Sigmoid colon (tissue), 7 donors: ENCODE results near the gene OR1N2. TPM values are rescaled to one million over a fixed set of nuclear protein-coding genes. Genes with fewer than 3 reads are reported as not detected.

Experiments
- DNase-seq: peaks from one replicate; pipeline ENCODE4 v3.0.0-alpha.2; 2019
- H3K27ac ChIP-seq, 4 donors: fragments of 200-600 bp; sonication (generic); one replicate each; pipeline ENCODE4 v1.5.1; 2016 to 2019; ENCODE audit warnings: mild to moderate bottlenecking in 1 of 4
- H3K27me3 ChIP-seq, 3 donors: fragments of 200-600 bp; sonication (generic); one replicate each; pipeline ENCODE4 v1.5.1; 2019; ENCODE audit warnings: mild to moderate bottlenecking in 1 of 3
- H3K36me3 ChIP-seq, 4 donors: fragments of 200-600 bp; sonication (generic); one replicate each; pipeline ENCODE4 v1.5.1; 2016 to 2019
- H3K4me1 ChIP-seq, 4 donors: fragments of 200-600 bp; sonication (generic); one replicate each; pipeline ENCODE4 v1.5.1; 2017 to 2019
- H3K4me3 ChIP-seq, 4 donors: fragments of 200-600 bp; sonication (generic); one replicate each; pipeline ENCODE4 v1.5.1; 2017 to 2019; ENCODE audit warnings: mild to moderate bottlenecking in 2 of 4, moderate library complexity in 1 of 4
- H3K9me3 ChIP-seq, 4 donors: fragments of 200-600 bp in 3 of 4; sonication (generic) in 3 of 4; one replicate each; pipeline versions ENCODE4 v1.5.1 to v1.6.1; 2013 to 2019
- CTCF ChIP-seq, 4 experiments: fragments of 450-650 bp in 3 of 4; fragments of 200-600 bp in 1 of 4; IDR thresholded peaks; one replicate each; pipeline ENCODE4 v1.5.1; 2016 to 2019; ENCODE audit warnings: antibody characterized with exemption in 4 of 4, mild to moderate bottlenecking in 3 of 4, moderate library complexity in 2 of 4
- EP300 ChIP-seq, 4 donors: sonication (generic); formaldehyde crosslinking; IDR thresholded peaks; one replicate each; pipeline ENCODE4 v1.6.1; 2017; ENCODE audit warnings: antibody characterized with exemption in 4 of 4
- POLR2A ChIP-seq, 2 donors: fragments of 450-650 bp; IDR thresholded peaks; one replicate each; pipeline ENCODE4 v1.6.1; 2016; ENCODE audit warnings: antibody characterized with exemption in 2 of 2, mild to moderate bottlenecking in 2 of 2, moderate library complexity in 2 of 2
- POLR2AphosphoS5 ChIP-seq, 4 donors: sonication (generic); formaldehyde crosslinking; IDR thresholded peaks; one replicate each; pipeline ENCODE4 v1.6.1; 2017; ENCODE audit warnings: antibody characterized with exemption in 4 of 4
- WGBS, 2 donors: extraction: QIAGEN DNeasy Blood & Tissue Kit; methylation state at CpG; one replicate each; pipeline ENCODE4 v1.1.7; 2013; 5-methylcytosine and 5-hydroxymethylcytosine counted together
- intact Hi-C: fragments of 100-400 bp; cut with DNase I; formaldehyde crosslinking; loops from one replicate; pipeline ENCODE4 v1.15.1; 2023
- polyA plus RNA-seq, 3 donors: library from polyadenylated mRNA; stranded (reverse); fragments of 200-250 nt; gene quantifications; one replicate each; pipeline ENCODE4 v1.2.3, GENCODE V29; 2013
- total RNA-seq, 4 donors: library from RNA; depleted of rRNA; stranded (reverse); fragments of >200 nt; gene quantifications; one replicate each; pipeline ENCODE4 v1.1.0, GENCODE V29; 2016
- donor health status: healthy with polysubstance abuse.
- donor health status: Bipolar disorder and iron deficiency.
- donor health status: healthy.

Gene OR1N2, protein sequence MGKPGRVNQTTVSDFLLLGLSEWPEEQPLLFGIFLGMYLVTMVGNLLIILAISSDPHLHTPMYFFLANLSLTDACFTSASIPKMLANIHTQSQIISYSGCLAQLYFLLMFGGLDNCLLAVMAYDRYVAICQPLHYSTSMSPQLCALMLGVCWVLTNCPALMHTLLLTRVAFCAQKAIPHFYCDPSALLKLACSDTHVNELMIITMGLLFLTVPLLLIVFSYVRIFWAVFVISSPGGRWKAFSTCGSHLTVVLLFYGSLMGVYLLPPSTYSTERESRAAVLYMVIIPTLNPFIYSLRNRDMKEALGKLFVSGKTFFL
- total RNA-seq: not detected
- polyA plus RNA-seq: not detected

- 75 to 81% methylated on average over 2 of the region's 2 CpGs for WGBS, 2 donors
- no peak within 1 kb of the TSS for H3K27ac ChIP-seq
- H3K36me3 ChIP-seq: no peaks in the 10 kb centered on the region
- H3K9me3 ChIP-seq: no peaks in the 10 kb centered on the region
- DNase-seq: no peak
- intact Hi-C loops: no loop called here
- no peaks in the 10 kb centered on the region for H3K4me1 ChIP-seq
- no peaks in the 10 kb centered on the region for H3K27me3 ChIP-seq
- no peak for TF ChIP-seq POLR2AphosphoS5 (IDR thresholded peaks at IDR 0.05)
- no peak for TF ChIP-seq EP300 (IDR thresholded peaks at IDR 0.05)
- no peak for TF ChIP-seq CTCF (IDR thresholded peaks at IDR 0.05)
- no peak for TF ChIP-seq POLR2A (IDR thresholded peaks at IDR 0.05)
- no peak within 1 kb of the TSS for H3K4me3 ChIP-seq
Measured at GRCh38 chr9:122552812-122553211, at the start of gene OR1N2. TSS of gene OR1N2 (plus strand) at chr9:122553112. CDS start at chr9:122553212, 100 bp downstream.

GRCh38 chr9:122506964-122507363 is 45.9 kb upstream of the OR1N2 start:
- Histone ChIP-seq H3K4me1 (no peaks in the 10 kb centered on the region), H3K27ac (no peak overlapping the region), H3K4me3 (no peak overlapping the region), H3K27me3 (no peaks in the 10 kb centered on the region), H3K36me3 (no peaks in the 10 kb centered on the region), H3K9me3 (no peaks in the 10 kb centered on the region)
- DNase-seq: no peak
- intact Hi-C loops: no loop called here
- WGBS, 2 donors: 10 to 48% methylated on average over 2 of the region's 2 CpGs
- TF ChIP-seq CTCF (IDR thresholded peaks at IDR 0.05): no peak
- TF ChIP-seq POLR2AphosphoS5 (IDR thresholded peaks at IDR 0.05): no peak
- TF ChIP-seq POLR2A (IDR thresholded peaks at IDR 0.05): no peak
- TF ChIP-seq EP300 (IDR thresholded peaks at IDR 0.05): no peak

DNA sequence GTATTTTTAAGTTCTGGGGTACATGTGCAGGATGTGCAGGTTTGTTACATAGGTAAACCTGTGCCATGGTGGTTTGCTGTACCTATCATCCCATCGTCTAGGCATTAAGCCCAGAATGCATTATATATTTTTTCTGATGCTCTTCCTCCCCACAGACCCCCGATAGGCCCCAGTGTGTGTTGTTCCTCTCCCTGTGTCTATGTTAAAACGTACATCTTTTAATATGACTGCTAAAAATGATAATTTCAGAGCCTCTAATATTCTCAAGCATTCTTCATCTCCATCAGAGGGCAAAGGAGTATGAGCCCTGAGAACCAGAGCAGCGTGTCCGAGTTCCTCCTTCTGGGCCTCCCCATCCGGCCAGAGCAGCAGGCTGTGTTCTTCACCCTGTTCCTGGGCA is 42.4 kb upstream of the OR1N2 start, which contains the start of gene OR1J2:
Gene OR1J2 (plus strand): TSS at position 301 of the 400 bp plus-strand sequence. CDS start 0 bp downstream, at position 301.
- H3K4me3 ChIP-seq: no peak within 1 kb of the TSS
- DNase-seq: no peak
- H3K27ac ChIP-seq: no peak within 1 kb of the TSS
- H3K36me3 ChIP-seq: no peaks in the 10 kb centered on the region
- WGBS, 2 donors: 81 to 82% methylated on average over 6 of the region's 6 CpGs
- H3K27me3 ChIP-seq: no peaks in the 10 kb centered on the region
- TF ChIP-seq EP300 (IDR thresholded peaks at IDR 0.05): no peak
- no peaks in the 10 kb centered on the region for H3K9me3 ChIP-seq
- no peaks in the 10 kb centered on the region for H3K4me1 ChIP-seq
- intact Hi-C loops: no loop called here

DNA sequence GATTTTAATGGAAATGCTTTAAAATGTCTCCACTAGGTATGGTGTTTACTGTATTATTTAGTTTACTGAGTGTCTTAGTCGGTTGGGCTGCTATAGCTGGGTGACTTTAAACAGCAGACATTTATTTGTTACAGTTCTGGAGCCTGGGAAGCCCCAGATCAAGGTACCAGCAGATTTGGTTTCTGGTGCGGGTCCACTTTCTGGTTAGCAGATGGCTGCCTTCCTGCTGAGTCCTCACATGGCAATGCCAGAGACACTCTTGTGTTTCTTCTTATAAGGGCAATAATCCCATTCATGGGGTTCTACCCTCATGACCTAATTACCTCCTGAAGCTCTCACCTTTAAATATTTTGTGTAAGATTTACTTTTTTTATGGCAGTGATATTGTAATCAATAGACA is 34.7 kb upstream of the OR1N2 start:
- no peak overlapping the region for H3K27ac ChIP-seq
- no peaks in the 10 kb centered on the region for H3K36me3 ChIP-seq
- DNase-seq: no peak
- WGBS, 2 donors: 56 to 68% methylated on average over 2 of the region's 2 CpGs
- H3K9me3 ChIP-seq: no peaks in the 10 kb centered on the region
- no peaks in the 10 kb centered on the region for H3K4me1 ChIP-seq
- no peaks in the 10 kb centered on the region for H3K27me3 ChIP-seq
- H3K4me3 ChIP-seq: no peak overlapping the region
- TF ChIP-seq POLR2A (IDR thresholded peaks at IDR 0.05): no peak
- no peak for TF ChIP-seq EP300 (IDR thresholded peaks at IDR 0.05)
- no peak for TF ChIP-seq POLR2AphosphoS5 (IDR thresholded peaks at IDR 0.05)
- intact Hi-C loops: no loop called here

- Histone ChIP-seq H3K27ac (no peak within 1 kb of the TSS), H3K4me3 (no peak within 1 kb of the TSS), H3K27me3 (no peaks in the 10 kb centered on the region), H3K9me3 (no peaks in the 10 kb centered on the region), H3K4me1 (no peaks in the 10 kb centered on the region), H3K36me3 (no peaks in the 10 kb centered on the region)
- intact Hi-C loops: no loop called here
- TF ChIP-seq EP300 (IDR thresholded peaks at IDR 0.05): no peak
- no peak for DNase-seq
- WGBS, 2 donors: 78 to 79% methylated on average over 4 of the region's 4 CpGs
Measured at GRCh38 chr9:122518841-122519240, 34.1 kb upstream of the OR1N2 start, which contains the start of gene OR1J4. TSS of gene OR1J4 (plus strand) at chr9:122519141. CDS start at chr9:122519141, 0 bp downstream.

DNA sequence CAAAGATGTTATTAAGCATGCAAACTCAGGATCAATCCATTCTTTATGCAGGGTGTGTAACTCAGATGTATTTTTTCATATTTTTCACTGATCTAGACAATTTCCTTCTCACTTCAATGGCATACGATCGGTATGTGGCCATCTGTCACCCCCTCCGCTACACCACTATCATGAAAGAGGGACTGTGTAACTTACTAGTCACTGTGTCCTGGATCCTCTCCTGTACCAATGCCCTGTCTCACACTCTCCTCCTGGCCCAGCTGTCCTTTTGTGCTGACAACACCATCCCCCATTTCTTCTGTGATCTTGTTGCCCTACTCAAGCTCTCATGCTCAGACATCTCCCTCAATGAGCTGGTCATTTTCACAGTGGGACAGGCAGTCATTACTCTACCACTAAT is 33.5 kb upstream of the OR1N2 start:
- Histone ChIP-seq H3K36me3 (no peaks in the 10 kb centered on the region), H3K9me3 (no peaks in the 10 kb centered on the region), H3K27ac (no peak overlapping the region), H3K4me3 (no peak overlapping the region), H3K4me1 (no peaks in the 10 kb centered on the region), H3K27me3 (no peaks in the 10 kb centered on the region)
- no peak for TF ChIP-seq POLR2AphosphoS5 (IDR thresholded peaks at IDR 0.05)
- TF ChIP-seq CTCF (IDR thresholded peaks at IDR 0.05): no peak
- no peak for TF ChIP-seq EP300 (IDR thresholded peaks at IDR 0.05)
- TF ChIP-seq POLR2A (IDR thresholded peaks at IDR 0.05): no peak
- no peak for DNase-seq
- intact Hi-C loops: no loop called here
- WGBS, 2 donors: 89 to 94% methylated on average over 3 of the region's 3 CpGs
